ENCODE data around the gene AOAH.
"Not testable (repeated sequence)": the region's sequence is repeated elsewhere in the genome, so short reads cannot be mapped to it uniquely, and the experiment has no call there.

Gene AOAH

GRCh38 chr7:36469236-36469635 is 255.1 kb downstream of the AOAH start:
- DNase-seq (ENCODE audit: low read depth in 3 of 3), result no peak

- DNase-seq (ENCODE audit: low read depth in 3 of 3), result no peak
These were observed 255.8 kb downstream of the AOAH start for GRCh38 chr7:36468370-36469101.

DNA sequence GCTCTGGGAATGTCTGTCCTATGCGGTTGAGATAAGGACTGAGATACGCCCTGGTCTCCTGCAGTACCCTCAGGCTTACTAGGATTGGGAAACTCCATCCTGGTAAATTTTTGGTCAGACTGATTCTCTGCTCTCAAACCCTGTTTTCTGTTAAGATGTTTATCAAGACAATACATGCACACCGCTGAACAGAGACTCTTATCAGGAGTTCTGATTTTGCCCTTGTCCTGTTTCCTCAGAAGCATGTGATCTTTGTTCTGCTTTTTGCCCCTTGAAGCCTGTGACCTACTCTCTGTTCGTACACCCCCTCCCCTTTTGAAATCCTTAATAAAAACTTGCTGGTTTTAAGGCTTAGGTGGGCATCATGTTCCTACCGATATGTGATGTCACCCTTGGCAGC is 258.3 kb downstream of the AOAH start:
- DNase-seq (ENCODE audit: low read depth in 3 of 3), result not testable (repeated sequence)

GRCh38 chr7:36464271-36464670 is 260.0 kb downstream of the AOAH start:
- DNase-seq (ENCODE audit: low read depth in 3 of 3), result no peak

All from stimulated activated CD4-positive, alpha-beta T cell treated with anti-CD3 and anti-CD28 coated beads, TNF-alpha, amount 100 ng/mL, for 24 hours (primary cell).